MM.1S (cell line): ENCODE results near the gene UNC13C.

Experiments used
- EZH2 ChIP-seq: fragments of 300-600 bp; sonication (generic); optimal IDR thresholded peaks from 2 replicates; pipeline ENCODE3; 2017; ENCODE audit warnings: low read depth, mild to moderate bottlenecking, antibody characterized with exemption, low read length, mixed read lengths
- EZH2phosphoT487 ChIP-seq: fragments of 300-600 bp; sonication (generic); IDR thresholded peaks from 2 replicates; pipeline ENCODE4 v1.6.1; 2018; ENCODE audit warnings: antibody characterized with exemption, low read length
- TF ChIP-seq, protein P1 (sequence below): fragments of 300-600 bp; sonication (generic); IDR thresholded peaks from 2 replicates; pipeline ENCODE4 v1.5.1; 2016; ENCODE audit warnings: antibody characterized with exemption, low read length, mixed read lengths

- TF ChIP-seq EZH2phosphoT487: no peak
- TF ChIP-seq, protein P1, sequence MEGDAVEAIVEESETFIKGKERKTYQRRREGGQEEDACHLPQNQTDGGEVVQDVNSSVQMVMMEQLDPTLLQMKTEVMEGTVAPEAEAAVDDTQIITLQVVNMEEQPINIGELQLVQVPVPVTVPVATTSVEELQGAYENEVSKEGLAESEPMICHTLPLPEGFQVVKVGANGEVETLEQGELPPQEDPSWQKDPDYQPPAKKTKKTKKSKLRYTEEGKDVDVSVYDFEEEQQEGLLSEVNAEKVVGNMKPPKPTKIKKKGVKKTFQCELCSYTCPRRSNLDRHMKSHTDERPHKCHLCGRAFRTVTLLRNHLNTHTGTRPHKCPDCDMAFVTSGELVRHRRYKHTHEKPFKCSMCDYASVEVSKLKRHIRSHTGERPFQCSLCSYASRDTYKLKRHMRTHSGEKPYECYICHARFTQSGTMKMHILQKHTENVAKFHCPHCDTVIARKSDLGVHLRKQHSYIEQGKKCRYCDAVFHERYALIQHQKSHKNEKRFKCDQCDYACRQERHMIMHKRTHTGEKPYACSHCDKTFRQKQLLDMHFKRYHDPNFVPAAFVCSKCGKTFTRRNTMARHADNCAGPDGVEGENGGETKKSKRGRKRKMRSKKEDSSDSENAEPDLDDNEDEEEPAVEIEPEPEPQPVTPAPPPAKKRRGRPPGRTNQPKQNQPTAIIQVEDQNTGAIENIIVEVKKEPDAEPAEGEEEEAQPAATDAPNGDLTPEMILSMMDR: no peak
- no peak for TF ChIP-seq EZH2
Observed at GRCh38 chr15:53978253-53978906, at the start of gene UNC13C.
